ENCODE data around the gene CDH15. TPM values are rescaled to one million over a fixed set of nuclear protein-coding genes. Genes with fewer than 3 reads are reported as not detected.
A peak's percentile ranks its signal among the peaks of the same experiment; 100 is the strongest.

Gene CDH15
- total and polyA plus RNA-seq, 2 of the 13 experiments (the other 11 are each of a cell fraction or from before 2014, with no cell fraction given), result 0.74 to 2.2 TPM

DNA sequence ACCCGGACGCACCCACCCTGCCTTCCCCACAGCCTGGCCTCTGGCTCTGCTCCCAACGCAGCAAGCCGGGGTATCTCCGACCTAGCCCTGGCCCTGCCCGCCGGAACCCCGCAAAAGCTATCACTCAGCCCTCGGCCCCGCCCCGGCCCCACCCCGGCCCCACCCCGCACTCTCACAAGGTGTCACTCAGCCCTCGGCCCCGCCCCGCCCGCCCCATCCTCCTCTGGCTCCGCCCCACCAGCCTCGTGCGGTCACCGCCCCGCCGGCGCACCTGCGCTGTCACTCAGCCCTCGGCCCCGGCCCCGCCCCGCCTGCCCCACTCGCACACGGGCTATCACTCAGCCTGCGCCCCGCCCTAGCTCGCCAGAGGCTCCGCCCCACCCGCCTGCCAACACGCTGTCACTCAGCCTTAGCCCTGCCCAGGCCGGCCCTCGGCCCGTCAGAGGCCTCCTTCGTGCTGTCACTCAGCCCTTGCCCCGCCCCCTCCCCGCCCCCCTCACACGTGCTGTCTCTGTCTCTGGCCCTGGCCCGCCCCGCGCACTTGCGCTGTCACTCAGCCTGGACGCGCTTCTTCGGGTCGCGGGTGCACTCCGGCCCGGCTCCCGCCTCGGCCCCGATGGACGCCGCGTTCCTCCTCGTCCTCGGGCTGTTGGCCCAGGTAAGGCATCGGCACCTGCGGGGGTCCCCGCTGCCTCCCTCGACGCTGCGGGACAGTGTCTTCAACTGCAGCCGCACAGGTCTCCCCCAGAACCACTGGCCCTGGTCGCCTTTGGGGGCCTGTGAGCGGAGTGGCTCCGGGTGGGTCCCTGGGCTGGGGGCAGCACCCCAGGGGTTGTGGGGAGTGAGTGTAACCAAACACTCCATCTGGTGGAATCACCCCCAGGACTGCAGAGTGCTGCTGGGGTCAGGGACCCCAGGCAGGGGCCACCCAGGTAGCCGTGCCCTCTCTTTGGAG, at the start of gene CDH15 (continued):
- TF ChIP-seq HNRNPL (IDR thresholded peaks at IDR 0.05; ENCODE audit: low read depth, low read length), result no peak
- no peak for TF ChIP-seq MIER2 (CRISPR knock-in tag; IDR thresholded peaks at IDR 0.05)
- TF ChIP-seq KDM4B (CRISPR knock-in tag; IDR thresholded peaks at IDR 0.05), result no peak
- TF ChIP-seq FLYWCH1 (CRISPR knock-in tag; IDR thresholded peaks at IDR 0.05), result no peak
- TF ChIP-seq ZNF558 (CRISPR knock-in tag; IDR thresholded peaks at IDR 0.05; ENCODE audit: borderline replicate concordance), result no peak
- no peak for TF ChIP-seq SP140L (CRISPR knock-in tag; IDR thresholded peaks at IDR 0.05; ENCODE audit: borderline replicate concordance)
- no peak for TF ChIP-seq ZFP1 (CRISPR knock-in tag; IDR thresholded peaks at IDR 0.05)
- TF ChIP-seq, protein P1, sequence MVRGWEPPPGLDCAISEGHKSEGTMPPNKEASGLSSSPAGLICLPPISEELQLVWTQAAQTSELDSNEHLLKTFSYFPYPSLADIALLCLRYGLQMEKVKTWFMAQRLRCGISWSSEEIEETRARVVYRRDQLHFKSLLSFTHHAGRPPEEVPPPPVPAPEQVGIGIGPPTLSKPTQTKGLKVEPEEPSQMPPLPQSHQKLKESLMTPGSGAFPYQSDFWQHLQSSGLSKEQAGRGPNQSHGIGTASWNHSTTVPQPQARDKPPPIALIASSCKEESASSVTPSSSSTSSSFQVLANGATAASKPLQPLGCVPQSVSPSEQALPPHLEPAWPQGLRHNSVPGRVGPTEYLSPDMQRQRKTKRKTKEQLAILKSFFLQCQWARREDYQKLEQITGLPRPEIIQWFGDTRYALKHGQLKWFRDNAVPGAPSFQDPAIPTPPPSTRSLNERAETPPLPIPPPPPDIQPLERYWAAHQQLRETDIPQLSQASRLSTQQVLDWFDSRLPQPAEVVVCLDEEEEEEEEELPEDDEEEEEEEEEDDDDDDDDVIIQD (CRISPR knock-in tag; IDR thresholded peaks at IDR 0.05; ENCODE audit: low read depth), result peak; percentile 49; the same call in 1 of the 2 replicates
- TF ChIP-seq, protein P2, sequence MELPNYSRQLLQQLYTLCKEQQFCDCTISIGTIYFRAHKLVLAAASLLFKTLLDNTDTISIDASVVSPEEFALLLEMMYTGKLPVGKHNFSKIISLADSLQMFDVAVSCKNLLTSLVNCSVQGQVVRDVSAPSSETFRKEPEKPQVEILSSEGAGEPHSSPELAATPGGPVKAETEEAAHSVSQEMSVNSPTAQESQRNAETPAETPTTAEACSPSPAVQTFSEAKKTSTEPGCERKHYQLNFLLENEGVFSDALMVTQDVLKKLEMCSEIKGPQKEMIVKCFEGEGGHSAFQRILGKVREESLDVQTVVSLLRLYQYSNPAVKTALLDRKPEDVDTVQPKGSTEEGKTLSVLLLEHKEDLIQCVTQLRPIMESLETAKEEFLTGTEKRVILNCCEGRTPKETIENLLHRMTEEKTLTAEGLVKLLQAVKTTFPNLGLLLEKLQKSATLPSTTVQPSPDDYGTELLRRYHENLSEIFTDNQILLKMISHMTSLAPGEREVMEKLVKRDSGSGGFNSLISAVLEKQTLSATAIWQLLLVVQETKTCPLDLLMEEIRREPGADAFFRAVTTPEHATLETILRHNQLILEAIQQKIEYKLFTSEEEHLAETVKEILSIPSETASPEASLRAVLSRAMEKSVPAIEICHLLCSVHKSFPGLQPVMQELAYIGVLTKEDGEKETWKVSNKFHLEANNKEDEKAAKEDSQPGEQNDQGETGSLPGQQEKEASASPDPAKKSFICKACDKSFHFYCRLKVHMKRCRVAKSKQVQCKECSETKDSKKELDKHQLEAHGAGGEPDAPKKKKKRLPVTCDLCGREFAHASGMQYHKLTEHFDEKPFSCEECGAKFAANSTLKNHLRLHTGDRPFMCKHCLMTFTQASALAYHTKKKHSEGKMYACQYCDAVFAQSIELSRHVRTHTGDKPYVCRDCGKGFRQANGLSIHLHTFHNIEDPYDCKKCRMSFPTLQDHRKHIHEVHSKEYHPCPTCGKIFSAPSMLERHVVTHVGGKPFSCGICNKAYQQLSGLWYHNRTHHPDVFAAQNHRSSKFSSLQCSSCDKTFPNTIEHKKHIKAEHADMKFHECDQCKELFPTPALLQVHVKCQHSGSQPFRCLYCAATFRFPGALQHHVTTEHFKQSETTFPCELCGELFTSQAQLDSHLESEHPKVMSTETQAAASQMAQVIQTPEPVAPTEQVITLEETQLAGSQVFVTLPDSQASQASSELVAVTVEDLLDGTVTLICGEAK (IDR thresholded peaks at IDR 0.05), result no peak
- TF ChIP-seq, protein P2 (CRISPR knock-in tag; IDR thresholded peaks at IDR 0.05), result no peak
- no peak for TF ChIP-seq PAX8 (CRISPR knock-in tag; IDR thresholded peaks at IDR 0.05; ENCODE audit: borderline replicate concordance)
- TF ChIP-seq, protein P3, sequence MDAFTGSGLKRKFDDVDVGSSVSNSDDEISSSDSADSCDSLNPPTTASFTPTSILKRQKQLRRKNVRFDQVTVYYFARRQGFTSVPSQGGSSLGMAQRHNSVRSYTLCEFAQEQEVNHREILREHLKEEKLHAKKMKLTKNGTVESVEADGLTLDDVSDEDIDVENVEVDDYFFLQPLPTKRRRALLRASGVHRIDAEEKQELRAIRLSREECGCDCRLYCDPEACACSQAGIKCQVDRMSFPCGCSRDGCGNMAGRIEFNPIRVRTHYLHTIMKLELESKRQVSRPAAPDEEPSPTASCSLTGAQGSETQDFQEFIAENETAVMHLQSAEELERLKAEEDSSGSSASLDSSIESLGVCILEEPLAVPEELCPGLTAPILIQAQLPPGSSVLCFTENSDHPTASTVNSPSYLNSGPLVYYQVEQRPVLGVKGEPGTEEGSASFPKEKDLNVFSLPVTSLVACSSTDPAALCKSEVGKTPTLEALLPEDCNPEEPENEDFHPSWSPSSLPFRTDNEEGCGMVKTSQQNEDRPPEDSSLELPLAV (CRISPR knock-in tag; conservative IDR thresholded peaks at IDR 0.05; ENCODE audit: low read depth), result no peak
- no peak for TF ChIP-seq ELF3 (CRISPR knock-in tag; IDR thresholded peaks at IDR 0.05)
- no peak for TF ChIP-seq TARDBP (CRISPR knock-in tag; IDR thresholded peaks at IDR 0.05)
- no peak for TF ChIP-seq ZNF296 (CRISPR knock-in tag; conservative IDR thresholded peaks at IDR 0.05)
- TF ChIP-seq ZNF235 (CRISPR knock-in tag; IDR thresholded peaks at IDR 0.05; ENCODE audit: borderline replicate concordance), result 0 out of 2 replicates have a peak, but pooled peaks have one; percentile 47
- TF ChIP-seq KLF11 (CRISPR knock-in tag; IDR thresholded peaks at IDR 0.05), result no peak
- no peak for TF ChIP-seq ZNF766 (CRISPR knock-in tag; IDR thresholded peaks at IDR 0.05; ENCODE audit: borderline replicate concordance)
